Effector memory CD4-positive, alpha-beta T cell (primary cell): ENCODE results near the gene OR10W1.

Experiments used
- DNase-seq, 3 donors: peaks; one replicate each; pipeline ENCODE4 v3.0.0-alpha.2; 2020
- H3K27ac ChIP-seq: 2 replicates; pipeline ENCODE4 v1.7.0; 2013; ENCODE audit warnings: mild to moderate bottlenecking, low read length, moderate library complexity; ENCODE audit not compliant: insufficient read depth, poor library complexity, severe bottlenecking
- H3K27me3 ChIP-seq: replicated peaks from 2 replicates; pipeline ENCODE4 v1.7.0; 2013; ENCODE audit warnings: mild to moderate bottlenecking, low read length; ENCODE audit not compliant: insufficient read depth, control insufficient read depth, poor library complexity, severe bottlenecking
- H3K36me3 ChIP-seq: 2 replicates; pipeline ENCODE4 v1.7.0; 2013; ENCODE audit warnings: mild to moderate bottlenecking, low read length, moderate library complexity; ENCODE audit not compliant: control insufficient read depth, insufficient read depth
- H3K4me1 ChIP-seq: 2 replicates; pipeline ENCODE4 v1.7.0; 2013; ENCODE audit warnings: low read length, mild to moderate bottlenecking; ENCODE audit not compliant: control insufficient read depth, insufficient read depth, poor library complexity, severe bottlenecking
- H3K4me3 ChIP-seq: 2 replicates; pipeline ENCODE4 v1.7.0; 2013; ENCODE audit warnings: low read length, low read depth, mild to moderate bottlenecking; ENCODE audit not compliant: insufficient read depth, poor library complexity, severe bottlenecking
- H3K9me3 ChIP-seq: 2 replicates; pipeline ENCODE4 v1.7.0; 2013; ENCODE audit warnings: mild to moderate bottlenecking, low read length, moderate library complexity; ENCODE audit not compliant: control insufficient read depth
- total RNA-seq, 3 donors: gene quantifications; one replicate each; lab custom pipeline; 2026; lab: John Stamatoyannopoulos, UW

Gene OR10W1
- total RNA-seq: 0 reads per million in 3 donors

- Histone ChIP-seq H3K36me3 (no peaks in the 10 kb centered on the region), H3K4me1 (no peaks in the 10 kb centered on the region), H3K27me3 (no peaks in the 10 kb centered on the region), H3K27ac (no peak within 1 kb of the TSS), H3K4me3 (no peak within 1 kb of the TSS), H3K9me3 (no peaks in the 10 kb centered on the region)
- no peak for DNase-seq
These were observed at the start of gene OR10W1 for GRCh38 chr11:58268142-58268541. TSS of gene OR10W1 (minus strand) at chr11:58268260. CDS start at chr11:58267858, 402 bp downstream.

GRCh38 chr11:58316142-58316541, 48.1 kb upstream of the OR10W1 start:
- Histone ChIP-seq H3K4me1 (no peaks in the 10 kb centered on the region), H3K4me3 (no peak overlapping the region), H3K27ac (no peak overlapping the region), H3K36me3 (no peaks in the 10 kb centered on the region), H3K27me3 (no peaks in the 10 kb centered on the region), H3K9me3 (no peaks in the 10 kb centered on the region)
- DNase-seq: no peak

- Histone ChIP-seq H3K4me1 (no peaks in the 10 kb centered on the region), H3K27me3 (no peaks in the 10 kb centered on the region), H3K4me3 (no peak overlapping the region), H3K9me3 (no peaks in the 10 kb centered on the region), H3K27ac (no peak overlapping the region), H3K36me3 (no peaks in the 10 kb centered on the region)
- DNase-seq: no peak
These were observed 33.5 kb upstream of the OR10W1 start for GRCh38 chr11:58301576-58301975.

- Histone ChIP-seq H3K4me1 (no peaks in the 10 kb centered on the region), H3K27ac (no peak overlapping the region), H3K36me3 (no peaks in the 10 kb centered on the region), H3K9me3 (no peaks in the 10 kb centered on the region), H3K4me3 (no peak overlapping the region), H3K27me3 (no peaks in the 10 kb centered on the region)
- no peak for DNase-seq
These were observed 24.0 kb upstream of the OR10W1 start for GRCh38 chr11:58292017-58292416.

GRCh38 chr11:58289266-58289665, 21.2 kb upstream of the OR10W1 start:
- no peaks in the 10 kb centered on the region for H3K36me3 ChIP-seq
- no peak for DNase-seq
- H3K27me3 ChIP-seq: no peaks in the 10 kb centered on the region
- no peaks in the 10 kb centered on the region for H3K4me1 ChIP-seq
- H3K4me3 ChIP-seq: no peak overlapping the region
- no peaks in the 10 kb centered on the region for H3K9me3 ChIP-seq
- no peak overlapping the region for H3K27ac ChIP-seq

- Histone ChIP-seq H3K9me3 (no peaks in the 10 kb centered on the region), H3K4me1 (no peaks in the 10 kb centered on the region), H3K4me3 (no peak overlapping the region), H3K27me3 (no peaks in the 10 kb centered on the region), H3K36me3 (no peaks in the 10 kb centered on the region), H3K27ac (no peak overlapping the region)
- DNase-seq: no peak
These were observed 18.2 kb upstream of the OR10W1 start for GRCh38 chr11:58286249-58286648.

GRCh38 chr11:58285483-58286040, 17.5 kb upstream of the OR10W1 start:
- no peaks in the 10 kb centered on the region for H3K4me1 ChIP-seq
- no peak overlapping the region for H3K27ac ChIP-seq
- H3K27me3 ChIP-seq: no peaks in the 10 kb centered on the region
- no peaks in the 10 kb centered on the region for H3K9me3 ChIP-seq
- DNase-seq: no peak
- no peak overlapping the region for H3K4me3 ChIP-seq
- no peaks in the 10 kb centered on the region for H3K36me3 ChIP-seq

- Histone ChIP-seq H3K9me3 (no peaks in the 10 kb centered on the region), H3K4me1 (no peaks in the 10 kb centered on the region), H3K27ac (no peak overlapping the region), H3K36me3 (no peaks in the 10 kb centered on the region), H3K4me3 (no peak overlapping the region), H3K27me3 (no peaks in the 10 kb centered on the region)
- no peak for DNase-seq
These were observed 8.1 kb upstream of the OR10W1 start for GRCh38 chr11:58276151-58276550.

- DNase-seq: no peak
- H3K27me3 ChIP-seq: no peaks in the 10 kb centered on the region
- no peaks in the 10 kb centered on the region for H3K9me3 ChIP-seq
- no peaks in the 10 kb centered on the region for H3K4me1 ChIP-seq
- no peaks in the 10 kb centered on the region for H3K36me3 ChIP-seq
- no peak overlapping the region for H3K4me3 ChIP-seq
- H3K27ac ChIP-seq: no peak overlapping the region
These were observed 6.9 kb upstream of the OR10W1 start for GRCh38 chr11:58275002-58275401.

GRCh38 chr11:58259983-58260382, 8.1 kb downstream of the OR10W1 start:
- H3K27ac ChIP-seq: no peak overlapping the region
- no peak for DNase-seq
- no peak overlapping the region for H3K4me3 ChIP-seq

More at GRCh38 chr11:58259983-58260382, 8.1 kb downstream of the OR10W1 start:
- no peaks in the 10 kb centered on the region for H3K27me3 ChIP-seq
- no peaks in the 10 kb centered on the region for H3K9me3 ChIP-seq
- H3K36me3 ChIP-seq: no peaks in the 10 kb centered on the region
- H3K4me1 ChIP-seq: no peaks in the 10 kb centered on the region
